GM21786 (cell line): ENCODE results near the gene EVA1B.

Source experiments
- ATAC-seq: cut with Tn5 transposase; IDR thresholded peaks from one replicate; pipeline ENCODE4 v1.9.1; 2021; ENCODE audit not compliant: unreplicated experiment

EVA1B gene, protein sequence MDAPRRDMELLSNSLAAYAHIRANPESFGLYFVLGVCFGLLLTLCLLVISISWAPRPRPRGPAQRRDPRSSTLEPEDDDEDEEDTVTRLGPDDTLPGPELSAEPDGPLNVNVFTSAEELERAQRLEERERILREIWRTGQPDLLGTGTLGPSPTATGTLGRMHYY

DNA sequence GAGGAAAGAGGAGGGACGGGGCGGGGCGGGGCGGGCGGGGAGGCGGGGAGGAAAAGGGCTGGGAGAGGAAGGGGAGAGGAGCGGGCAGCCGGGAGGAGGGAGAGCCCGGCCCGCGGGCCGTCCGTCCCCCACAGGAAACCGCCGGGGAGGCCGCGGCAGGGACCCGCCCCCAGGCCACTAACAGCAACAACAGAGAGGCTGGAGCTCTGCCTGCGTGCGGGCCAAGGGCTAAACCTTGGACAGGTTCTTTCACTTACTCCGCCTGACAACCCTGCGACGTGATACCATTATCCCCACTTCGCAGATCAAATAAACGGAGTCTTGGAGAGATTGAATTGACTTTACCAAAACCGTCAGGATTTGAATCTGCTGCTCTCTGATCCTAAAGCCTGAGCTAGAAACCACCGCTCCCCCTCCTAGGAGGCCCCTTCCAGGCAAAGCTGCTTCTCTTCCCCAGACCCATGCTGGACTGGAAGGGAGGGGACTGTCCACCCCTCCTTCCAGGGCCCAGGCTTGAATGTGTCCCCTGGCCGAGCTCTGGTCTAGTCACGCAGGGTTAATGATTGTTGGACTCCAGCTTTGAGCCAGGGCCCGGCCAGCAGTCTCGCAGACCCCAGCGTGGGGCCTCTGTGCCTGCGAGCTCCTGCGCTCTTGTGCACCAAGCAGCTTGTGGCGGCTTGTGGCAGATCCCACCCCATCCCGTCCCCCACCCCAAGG is at the start of gene EVA1B:
TSS of gene EVA1B (minus strand) at position 10 of the 717 bp plus-strand sequence. CDS start 608 bp downstream, outside the sequence.
- ATAC-seq, result no peak

DNA sequence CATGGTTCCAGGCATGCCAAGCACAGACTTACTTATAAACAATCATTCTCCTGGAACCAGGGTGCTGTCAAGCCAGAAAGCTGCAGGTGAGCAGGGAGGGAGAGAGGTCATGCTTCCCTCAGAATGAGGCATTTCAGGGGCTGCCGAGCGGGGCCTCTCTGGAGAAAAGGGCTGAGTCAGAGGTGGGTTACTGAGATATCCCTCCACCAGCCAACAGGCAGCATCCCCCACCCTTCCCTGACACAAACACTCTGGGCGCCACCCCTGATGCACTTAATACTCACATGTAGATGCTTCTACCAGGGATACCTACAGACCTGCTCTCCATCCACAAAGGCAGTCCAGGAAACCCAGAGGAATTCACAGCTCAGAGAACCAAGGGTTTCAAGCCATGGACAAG is 49.2 kb upstream of the EVA1B start:
- ATAC-seq, result no peak

DNA sequence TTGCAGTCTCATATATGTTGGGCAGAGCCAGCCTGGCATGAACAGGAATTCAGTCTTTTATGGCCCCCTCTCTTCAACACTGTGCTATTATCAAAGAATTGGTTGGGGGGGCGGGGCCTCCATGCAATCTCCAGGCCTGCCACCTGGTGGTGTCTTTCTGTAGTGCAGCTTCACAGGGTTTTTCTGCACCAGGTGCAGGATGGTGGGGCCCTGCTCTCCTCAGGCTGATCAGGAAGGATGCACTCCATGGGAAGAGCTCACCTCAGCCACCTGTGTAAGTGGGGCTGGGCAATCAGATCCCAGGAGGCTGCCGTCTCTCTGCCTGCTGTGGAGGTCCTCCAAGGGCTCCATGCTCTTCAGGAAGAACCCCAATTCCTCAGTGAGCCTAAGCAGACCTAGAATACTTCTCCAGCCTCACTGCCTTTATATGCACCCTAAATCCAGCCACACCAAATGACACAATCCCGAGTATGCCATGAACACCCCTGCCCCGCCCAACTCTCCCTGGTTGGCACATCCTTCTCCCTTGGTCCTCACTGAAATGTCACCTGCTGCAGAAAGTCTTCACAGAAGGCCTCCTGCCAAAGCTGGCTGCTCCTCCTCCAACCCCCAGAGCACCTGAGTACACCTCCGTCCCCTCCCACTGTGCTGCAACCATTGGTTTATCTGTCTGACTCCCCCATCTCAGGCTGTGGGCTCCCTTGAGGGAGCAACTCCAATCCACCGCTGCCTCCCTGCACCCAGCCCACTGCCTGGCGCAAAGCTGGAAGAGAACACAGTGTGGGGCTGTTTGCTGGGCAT is 45.8 kb upstream of the EVA1B start:
- no peak for ATAC-seq

DNA sequence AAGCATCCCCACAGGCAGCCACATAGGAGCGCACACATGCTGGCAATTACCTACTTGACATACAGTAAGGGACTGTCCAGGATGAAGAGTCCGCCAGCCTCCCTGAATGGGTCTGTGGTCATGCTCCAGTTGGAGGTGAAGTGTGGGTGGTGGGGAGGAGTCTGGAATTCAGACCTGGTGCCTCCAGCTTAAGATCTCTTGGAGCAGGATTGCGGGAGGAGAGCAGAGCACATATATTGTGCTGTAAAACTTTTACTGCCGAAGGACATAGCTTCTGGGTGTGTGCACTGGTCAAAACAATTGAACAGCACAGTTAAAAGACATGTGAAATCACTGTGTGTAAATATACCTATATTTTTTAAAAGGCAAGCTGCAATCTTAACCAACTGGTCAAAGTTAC is 44.4 kb upstream of the EVA1B start:
- no peak for ATAC-seq

DNA sequence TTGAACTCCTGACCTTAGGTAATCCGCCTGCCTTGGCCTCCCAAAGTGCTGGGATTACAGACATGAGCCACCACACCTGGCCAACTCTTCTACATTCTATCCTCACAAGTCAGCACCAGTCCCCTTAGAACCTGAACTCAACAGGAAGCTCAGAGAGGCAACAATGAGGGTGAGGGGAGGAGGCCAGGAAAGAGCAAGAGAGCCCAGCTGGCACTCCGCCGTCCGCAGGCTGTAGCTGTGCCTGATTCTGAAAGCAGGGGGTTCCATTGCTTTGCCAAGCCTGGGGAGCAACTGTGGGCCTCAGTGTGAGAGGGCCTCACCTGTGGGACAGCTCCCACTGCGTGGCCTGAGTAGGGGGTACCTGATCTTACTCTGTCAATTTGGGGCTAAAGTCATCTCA is 43.6 kb upstream of the EVA1B start:
- ATAC-seq, result no peak

DNA sequence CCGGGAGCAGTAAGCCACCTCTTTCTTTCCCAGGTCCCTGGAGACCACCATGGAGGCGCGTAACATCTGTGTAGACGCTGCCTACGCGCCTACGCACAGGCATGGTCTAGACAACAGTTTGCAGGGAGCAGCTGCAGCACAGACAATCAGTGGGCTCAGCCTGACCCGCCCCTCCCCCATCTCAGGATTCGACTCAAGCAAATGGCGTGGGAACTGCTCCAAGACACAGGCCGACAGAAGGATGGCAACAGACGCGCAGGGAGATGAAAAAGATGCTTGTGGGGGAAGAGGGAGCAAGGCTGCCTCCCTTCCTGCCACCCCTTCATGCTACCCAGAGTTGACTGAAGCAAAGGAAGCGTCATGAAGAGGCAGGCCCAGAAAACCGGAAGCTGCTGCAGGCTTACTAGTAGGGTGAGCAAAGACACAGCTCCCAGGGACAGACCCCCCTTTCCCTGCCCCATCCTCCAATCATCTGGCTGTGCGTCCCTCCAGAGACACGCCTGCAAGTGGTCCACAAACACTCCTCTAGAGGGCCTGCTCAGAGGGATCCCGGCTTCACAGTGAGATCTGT is 42.7 kb upstream of the EVA1B start:
- no peak for ATAC-seq

DNA sequence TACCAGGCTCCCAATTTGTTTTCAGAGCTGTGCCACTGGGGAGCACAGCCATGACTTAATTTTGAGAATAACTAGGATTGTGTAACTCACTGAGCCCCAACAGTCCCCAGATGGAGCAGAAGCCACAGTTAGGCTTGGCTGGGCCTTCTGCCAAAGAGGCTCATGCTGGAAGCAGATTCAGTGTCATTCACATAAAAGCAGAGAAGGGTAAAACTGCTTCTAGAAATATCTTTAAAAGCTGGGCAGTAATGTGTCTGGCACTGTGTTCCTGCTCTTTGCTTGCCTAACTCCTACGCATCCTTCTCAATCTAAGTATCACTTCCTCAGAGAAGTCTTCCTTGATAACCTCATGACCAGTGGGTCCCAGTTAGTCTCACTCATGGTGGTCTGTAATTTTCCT is 41.9 kb upstream of the EVA1B start:
- no peak for ATAC-seq

DNA sequence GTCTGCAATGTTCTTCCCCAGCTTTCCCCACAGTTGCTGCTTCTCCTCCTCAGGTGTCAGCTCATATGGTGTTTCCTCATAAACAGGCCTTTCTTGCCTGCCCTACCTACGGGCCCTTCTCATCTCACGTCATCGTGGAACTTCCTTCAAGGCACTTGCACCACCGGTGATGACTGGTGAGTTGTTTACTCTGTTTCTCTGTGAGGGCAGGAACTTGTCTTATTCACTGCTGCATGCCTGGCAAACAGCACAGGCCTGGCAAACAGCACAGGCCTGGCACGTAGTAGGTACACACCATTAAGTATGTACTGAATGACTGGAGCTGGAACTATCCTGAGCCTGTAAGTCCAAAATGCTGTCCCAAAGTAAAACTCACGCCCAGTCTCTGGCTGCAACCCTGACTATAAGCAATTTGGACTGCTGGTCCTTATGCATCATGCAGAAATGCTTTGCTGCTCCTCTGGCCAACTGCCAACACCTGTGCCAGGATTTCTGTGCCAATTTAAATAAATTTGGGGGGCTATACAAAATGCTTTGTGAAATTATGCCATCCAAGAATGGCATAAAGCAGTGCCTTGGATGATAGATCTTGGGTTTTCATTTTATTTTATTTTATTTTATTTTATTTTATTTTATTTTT is 36.6 kb upstream of the EVA1B start:
- ATAC-seq, result no peak

DNA sequence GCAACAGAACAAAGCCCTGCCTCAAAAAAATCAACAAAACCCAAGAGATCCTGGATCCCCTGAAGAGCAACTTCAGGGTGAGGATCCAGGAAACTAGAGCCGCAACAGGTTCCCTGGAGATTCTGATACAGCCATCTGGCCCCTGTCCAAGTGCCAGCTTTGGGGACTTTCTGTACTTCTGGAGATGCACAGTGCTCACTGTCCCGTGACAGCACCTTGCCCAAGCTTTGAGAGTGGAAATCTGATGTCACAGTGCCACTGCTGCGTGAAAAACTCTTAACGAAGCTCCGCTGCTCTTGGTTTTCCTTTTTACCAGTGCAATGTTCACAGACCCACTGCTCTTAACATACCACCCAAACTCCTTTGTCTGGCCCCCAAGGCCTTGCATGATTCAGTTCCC is 35.9 kb upstream of the EVA1B start:
- no peak for ATAC-seq

DNA sequence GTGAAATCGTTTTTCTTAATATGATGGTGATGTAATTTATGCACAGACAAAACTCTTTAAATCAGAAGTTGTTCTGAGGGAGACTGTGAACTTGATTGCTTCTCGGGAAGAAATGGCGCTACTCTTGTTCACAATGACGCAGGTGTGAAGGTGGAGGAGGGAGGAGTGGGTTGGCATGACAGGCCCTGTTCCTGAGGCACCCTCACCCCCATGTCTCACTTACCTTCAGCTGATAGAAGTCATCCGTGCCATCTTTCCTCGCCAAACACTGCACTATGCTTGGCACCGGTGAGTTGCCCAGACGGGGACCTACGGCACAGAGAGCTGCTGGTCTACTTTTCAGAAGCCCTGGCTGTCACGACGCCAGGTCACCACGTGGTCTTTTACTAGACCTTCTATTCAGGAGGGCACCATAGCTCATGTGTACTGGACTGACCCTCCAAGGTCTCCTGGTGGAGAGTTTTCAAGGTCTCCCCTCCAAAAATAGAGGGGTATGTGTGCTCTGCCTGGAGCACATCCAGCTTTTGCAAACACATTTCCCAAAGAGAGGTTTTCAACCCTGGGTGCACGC is 35.2 kb upstream of the EVA1B start:
- ATAC-seq, result no peak

DNA sequence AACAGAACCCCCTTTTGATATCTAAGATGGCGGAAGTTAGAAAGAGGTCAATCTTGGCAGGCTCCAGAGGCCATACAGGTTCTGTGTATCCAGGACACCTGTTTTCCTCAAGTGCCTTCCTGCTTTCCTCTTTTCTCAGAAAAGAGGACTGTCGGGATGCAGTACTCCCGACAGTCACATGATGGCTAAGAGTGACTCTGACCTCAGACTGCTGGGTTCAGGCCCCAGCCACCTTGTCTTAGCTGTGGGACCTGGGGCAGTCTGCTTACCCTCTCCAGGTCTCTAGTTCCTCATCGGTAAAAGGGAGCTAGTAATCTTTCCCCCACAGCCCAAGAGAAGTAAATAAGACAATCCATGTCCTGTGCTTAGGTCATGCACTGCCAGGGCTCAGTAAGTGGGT is 32.4 kb upstream of the EVA1B start:
- no peak for ATAC-seq

DNA sequence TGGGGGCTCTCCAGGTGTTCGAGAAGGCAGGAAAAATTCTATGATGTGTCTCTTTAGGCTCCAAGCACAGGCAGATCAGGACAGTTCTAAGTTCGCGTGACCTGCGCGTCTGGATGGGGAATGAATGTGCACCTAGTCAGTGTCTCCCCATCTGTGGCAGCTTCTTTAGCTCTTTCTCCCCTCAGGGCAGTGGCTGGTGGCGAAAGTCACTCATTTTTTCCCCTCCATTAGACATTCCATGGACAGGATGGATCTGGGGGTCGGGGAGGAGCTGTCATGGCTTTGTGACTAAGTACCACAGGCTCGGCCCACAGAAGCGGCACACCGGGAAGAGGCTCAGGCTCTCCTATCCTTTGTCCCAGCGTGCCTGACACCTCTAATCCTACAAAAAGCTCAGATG is 31.0 kb upstream of the EVA1B start:
- ATAC-seq, result no peak

DNA sequence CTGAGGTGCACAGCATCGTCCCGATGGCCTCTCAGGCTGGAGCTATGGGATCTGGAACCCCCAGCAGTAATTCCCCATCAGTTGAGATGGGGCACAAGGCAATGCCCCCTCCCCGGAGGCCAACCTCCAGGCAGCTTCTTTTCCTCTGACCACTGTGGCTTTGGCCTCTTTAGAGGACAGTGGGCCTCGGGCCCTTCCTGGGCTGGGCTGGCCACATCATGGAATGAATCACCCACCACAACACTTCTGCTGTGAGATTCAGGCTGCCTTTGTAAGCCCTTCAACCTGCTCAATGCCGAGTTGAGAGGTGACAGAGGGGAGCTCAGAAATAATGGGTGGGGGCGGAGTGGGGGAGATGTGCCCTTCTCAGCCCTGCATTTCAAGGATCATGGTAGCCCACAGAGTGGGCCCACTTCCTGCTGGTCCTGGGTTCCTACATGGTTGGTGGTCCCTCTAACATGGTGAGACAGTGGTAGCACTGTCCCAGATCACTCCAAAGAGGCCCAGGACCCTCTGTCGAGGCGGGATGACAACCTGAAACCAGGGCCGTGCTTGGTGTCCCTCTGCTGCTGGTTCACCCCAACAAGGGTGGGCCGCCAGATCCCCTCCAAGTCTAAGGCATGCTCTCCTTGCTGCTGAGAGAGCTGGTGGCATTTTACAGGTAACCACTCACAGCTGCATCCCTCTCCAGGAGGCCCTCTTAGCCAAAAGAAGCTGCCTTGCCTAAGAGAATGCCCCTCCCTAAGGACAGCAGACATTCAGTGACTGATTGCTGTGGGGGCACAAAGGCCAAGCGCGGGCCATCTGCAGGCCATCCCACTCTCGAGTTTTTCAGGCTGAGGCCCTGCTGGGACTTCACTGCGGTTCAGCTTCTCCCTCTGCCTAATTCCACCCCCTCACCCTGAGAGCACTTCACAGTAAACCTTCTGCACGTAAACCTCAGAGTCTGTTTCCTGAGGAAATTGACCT is 29.7 kb upstream of the EVA1B start:
- no peak for ATAC-seq

DNA sequence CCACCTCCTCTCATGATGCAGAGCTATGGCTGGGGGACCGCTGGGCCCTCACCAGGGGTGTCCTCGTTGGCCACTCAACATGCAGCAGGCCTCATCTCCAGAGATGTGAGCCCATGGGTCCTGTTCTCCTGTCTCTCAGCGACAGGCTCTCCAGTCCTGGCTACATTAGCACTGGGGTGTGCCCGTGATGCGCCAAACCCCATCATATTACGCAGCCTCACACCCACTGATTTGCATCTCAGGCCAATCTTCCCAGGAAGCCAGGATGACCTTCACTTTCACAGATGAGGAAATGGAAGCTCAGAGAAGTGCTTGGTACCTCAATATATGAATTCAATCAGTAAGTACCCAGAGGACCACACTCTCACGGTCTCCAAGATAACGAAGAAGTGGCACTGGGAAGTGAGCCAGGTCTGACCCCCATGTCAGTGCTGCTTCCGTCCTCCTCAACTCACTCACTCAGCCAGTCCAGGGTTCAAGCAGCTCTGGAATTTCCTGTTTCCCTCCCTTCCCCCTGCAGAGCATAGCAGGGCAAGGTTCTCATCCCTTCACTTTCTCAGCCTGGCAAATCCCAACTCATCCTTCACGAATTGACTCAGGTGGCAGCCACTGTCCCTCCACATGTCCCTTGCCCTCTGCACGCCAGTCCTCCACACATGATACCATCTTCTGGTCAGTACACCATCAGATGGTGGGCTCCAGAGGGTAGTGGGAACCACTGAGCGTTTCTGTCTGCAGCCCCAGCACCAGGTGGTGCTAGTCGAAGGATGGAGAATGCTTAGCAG is 28.9 kb upstream of the EVA1B start:
- no peak for ATAC-seq

DNA sequence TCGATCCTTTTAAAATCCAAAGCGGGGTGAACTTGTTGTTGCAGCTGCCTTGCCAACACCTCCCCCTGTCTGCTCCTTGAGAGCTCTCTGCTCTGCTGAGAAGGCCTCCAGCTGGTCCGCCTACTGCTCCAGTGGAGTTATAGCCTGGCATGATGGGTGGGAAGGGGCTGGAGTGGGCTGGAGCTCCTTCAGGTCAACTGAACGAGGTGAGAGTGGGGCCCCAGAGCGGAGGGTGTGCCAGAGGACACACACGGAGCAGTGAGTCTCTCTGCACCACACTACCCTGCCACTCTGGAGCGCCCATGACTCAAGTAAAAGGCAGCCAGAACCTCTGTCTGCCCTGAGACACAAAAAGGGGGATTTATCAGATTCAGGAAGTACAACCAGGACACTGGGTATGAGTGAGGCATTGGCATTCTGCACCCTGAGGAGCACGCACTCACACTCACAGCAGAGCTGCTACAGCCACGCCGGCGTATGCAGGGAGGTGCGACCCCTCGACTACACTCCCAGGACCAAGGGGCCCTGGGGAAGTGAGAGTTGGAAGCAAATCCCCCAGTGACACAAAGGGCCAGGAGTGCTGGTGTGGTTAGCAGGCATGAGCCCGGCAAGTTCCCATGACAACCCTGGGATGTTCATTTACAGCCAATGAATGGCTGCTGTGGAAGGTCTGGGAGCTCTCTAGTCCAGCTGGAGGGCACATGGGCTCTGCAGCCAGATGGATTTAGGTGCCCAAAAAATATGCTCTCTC is 28.0 kb upstream of the EVA1B start:
- ATAC-seq, result no peak

DNA sequence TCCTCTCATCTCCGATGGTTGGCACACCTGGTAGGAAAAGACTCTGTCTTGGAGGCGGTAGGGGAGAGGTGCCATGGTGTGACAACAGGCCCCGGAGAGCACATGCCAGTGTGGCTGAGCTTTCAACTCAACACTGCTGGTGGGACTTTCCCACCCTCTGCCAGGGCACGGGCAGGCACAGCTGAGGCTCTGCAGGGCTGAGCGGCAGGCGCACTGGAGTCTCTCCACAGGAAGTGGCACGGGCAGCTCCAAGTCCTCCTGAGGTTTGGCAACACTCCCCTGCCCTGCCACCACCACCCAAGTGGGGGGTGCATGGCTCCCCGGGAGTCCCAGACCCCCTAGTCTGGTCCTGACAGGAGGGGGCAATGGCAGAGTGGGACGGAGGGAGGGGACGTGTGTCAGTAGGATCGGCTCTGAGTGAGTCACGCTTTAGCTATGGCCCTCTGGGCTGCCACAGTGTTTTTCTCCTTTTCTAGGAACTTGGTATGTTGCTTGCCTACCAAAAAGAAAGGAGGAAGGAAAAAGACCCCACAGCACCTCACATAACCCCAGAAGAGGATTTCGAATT is 27.3 kb upstream of the EVA1B start:
- ATAC-seq, result no peak

DNA sequence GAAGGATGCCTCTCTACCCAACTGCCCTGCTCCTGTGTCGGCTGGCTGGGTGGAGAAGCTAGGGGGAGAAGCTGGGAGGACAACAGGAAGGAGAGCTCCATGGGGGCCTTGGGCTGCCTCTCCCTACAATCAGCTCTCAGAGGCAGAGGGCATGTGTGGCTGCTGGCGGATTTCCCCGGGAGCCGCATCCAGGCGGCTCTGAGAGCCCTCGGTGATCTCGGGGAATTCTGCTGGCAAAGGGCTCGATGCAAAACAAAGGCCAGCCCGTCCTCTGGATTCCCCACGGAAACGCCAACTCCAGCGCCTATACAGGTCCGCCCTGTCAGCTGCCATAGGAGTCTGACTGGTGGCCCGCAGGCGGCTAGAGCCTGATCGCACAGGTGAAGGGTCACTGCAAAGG is 26.4 kb upstream of the EVA1B start:
- no peak for ATAC-seq

DNA sequence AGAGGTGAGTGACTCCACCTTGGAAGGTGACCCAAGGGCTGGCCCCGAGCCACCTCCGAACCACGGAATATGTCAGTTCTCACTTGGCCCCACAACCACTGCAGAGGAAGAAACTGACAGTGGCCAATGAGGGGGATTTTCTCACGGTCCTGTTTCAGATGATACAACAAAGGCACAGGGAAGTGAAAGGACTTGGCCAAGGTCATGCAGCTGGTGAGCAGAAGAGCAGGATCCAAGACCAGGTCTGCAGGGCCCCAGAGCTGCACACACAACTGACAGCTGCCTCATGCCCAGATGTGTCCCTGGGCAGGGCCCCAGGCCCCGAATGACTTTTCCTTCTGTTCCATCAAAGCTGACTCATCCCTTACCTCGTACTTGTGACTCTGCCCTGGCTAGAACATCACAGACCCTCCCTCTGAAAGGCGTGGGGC is 25.8 kb upstream of the EVA1B start:
- ATAC-seq, result peak; percentile 70
